ENCODE results near the gene HS2ST1. TPM values are rescaled to one million over a fixed set of nuclear protein-coding genes. Genes with fewer than 3 reads are reported as not detected.

Gene HS2ST1
- polyA plus RNA-seq, 2 of the 4 experiments (the other 2 are of a cell fraction): 15.7 to 26.7 TPM

GRCh38 chr1:87086120-87086519 is 171.7 kb downstream of the HS2ST1 start (continued):
- TF ChIP-seq REST (IDR thresholded peaks at IDR 0.05): no peak

DNA sequence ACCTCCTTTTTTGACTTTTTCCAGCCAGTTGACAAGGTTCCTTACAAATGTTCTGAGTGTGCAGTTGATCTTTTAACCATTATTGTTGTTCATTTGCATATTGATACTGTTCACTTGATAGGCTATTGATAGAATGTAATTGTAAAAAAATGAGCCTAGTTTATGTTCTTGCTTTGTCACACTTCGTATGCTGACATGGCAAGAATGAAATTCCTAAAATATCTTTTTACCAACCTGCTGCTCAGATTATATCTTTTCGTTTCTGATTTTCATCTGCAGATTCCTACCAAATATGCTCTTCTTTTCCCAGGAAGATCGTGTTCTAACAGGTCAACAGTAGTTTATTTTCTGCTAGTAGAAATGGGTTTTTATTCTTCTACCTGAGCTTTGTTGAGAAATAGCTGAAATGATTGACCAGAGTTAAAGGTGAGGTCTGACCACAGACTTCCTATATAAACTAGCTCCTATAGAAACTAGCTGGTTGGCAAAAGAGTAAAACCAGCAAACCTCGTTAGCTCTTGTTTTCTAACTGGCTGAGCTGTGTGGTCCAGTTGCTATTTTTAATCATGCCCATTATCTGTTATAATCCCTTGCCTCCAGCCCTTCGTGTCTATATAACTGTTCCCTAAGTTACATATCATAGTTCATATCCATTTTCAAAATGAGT is 174.8 kb downstream of the HS2ST1 start:
- Histone ChIP-seq H3K27ac (no peak overlapping the region), H3K4me2 (no peak overlapping the region), H3K4me1 (0 out of 3 replicates have a peak, but pooled peaks cover 3% of the 10 kb centered on the region), H3K4me3 (no peak overlapping the region), H3K9me3 (no peaks in the 10 kb centered on the region)
- ATAC-seq (no peak), DNase-seq (ENCODE audit: low read depth in 1 of 2, low spot score in 1 of 2) (no peak), FAIRE-seq (no peak)
- ChIA-PET POLR2A (no interaction called here), CTCF (interaction anchor here (0.6 to 0.7 kb wide), 2 partner anchors 308 to 779 kb away, joined by 3 to 4 read pairs; no protein-coding TSS in a partner anchor)
- WGBS (ENCODE audit: missing lambda C conversion rate): 87% methylated on average over 5 of the region's 5 CpGs
- TF ChIP-seq RAD21 (conservative IDR thresholded peaks at IDR 0.05 in 1 of 2, IDR thresholded peaks at IDR 0.05 in 1 of 2) (no peak), CBX8 (IDR thresholded peaks at IDR 0.05) (no peak), FOSL2 (IDR thresholded peaks at IDR 0.05) (no peak), FOSL2 (CRISPR knock-in tag; IDR thresholded peaks at IDR 0.05) (no peak), MAFK (IDR thresholded peaks at IDR 0.05; ENCODE audit: partially characterized antibody) (peak; percentile 36)

DNA sequence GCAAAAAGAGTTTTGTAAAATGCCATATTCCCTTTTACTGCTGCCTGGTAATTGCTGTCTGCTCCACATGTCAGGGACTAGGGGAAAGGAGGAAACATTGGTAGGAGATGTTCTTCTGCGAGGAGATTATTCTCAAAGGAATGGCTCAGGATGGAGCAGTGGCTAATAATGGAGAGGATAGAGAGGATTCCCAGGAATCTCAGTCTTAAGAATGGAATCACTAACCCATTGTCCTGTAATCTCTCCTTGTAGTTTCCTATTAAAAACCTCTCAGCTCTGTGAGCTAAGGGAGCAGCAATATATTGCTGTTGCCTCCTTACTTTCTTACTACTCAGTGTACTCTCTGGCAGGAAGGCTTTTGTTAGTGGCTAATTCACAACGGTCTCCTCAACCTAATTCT is 175.4 kb downstream of the HS2ST1 start:
- no peak for TF ChIP-seq FOSL2 (IDR thresholded peaks at IDR 0.05)
- TF ChIP-seq FOSL2 (CRISPR knock-in tag; IDR thresholded peaks at IDR 0.05): no peak
- TF ChIP-seq, protein P1, sequence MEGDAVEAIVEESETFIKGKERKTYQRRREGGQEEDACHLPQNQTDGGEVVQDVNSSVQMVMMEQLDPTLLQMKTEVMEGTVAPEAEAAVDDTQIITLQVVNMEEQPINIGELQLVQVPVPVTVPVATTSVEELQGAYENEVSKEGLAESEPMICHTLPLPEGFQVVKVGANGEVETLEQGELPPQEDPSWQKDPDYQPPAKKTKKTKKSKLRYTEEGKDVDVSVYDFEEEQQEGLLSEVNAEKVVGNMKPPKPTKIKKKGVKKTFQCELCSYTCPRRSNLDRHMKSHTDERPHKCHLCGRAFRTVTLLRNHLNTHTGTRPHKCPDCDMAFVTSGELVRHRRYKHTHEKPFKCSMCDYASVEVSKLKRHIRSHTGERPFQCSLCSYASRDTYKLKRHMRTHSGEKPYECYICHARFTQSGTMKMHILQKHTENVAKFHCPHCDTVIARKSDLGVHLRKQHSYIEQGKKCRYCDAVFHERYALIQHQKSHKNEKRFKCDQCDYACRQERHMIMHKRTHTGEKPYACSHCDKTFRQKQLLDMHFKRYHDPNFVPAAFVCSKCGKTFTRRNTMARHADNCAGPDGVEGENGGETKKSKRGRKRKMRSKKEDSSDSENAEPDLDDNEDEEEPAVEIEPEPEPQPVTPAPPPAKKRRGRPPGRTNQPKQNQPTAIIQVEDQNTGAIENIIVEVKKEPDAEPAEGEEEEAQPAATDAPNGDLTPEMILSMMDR (IDR thresholded peaks at IDR 0.05): no peak
- TF ChIP-seq ZFP36 (IDR thresholded peaks at IDR 0.05; ENCODE audit: borderline replicate concordance, partially characterized antibody): no peak
- no peak for TF ChIP-seq KDM5A (IDR thresholded peaks at IDR 0.05)
- no peak overlapping the region for H3K27ac ChIP-seq
- ChIA-PET POLR2A (no interaction called here), CTCF (interaction anchor here (0.6 kb wide), 1 partner anchor 779 kb away, joined by 3 read pairs; no protein-coding TSS in a partner anchor)
- DNase-seq (ENCODE audit: low read depth in 1 of 2, low spot score in 1 of 2) (no peak), FAIRE-seq (no peak), ATAC-seq (no peak)
- H3K4me3 ChIP-seq: no peak overlapping the region
- 55% methylated on average over 2 of the region's 2 CpGs for WGBS (ENCODE audit: missing lambda C conversion rate)
- H3K4me1 ChIP-seq: 0 out of 3 replicates have a peak, but pooled peaks cover 3% of the 10 kb centered on the region
- H3K9me3 ChIP-seq: no peaks in the 10 kb centered on the region
- H3K4me2 ChIP-seq: no peak overlapping the region

GRCh38 chr1:87091425-87091824 is 177.0 kb downstream of the HS2ST1 start:
- TF ChIP-seq HOXB13 (CRISPR knock-in tag; IDR thresholded peaks at IDR 0.05; ENCODE audit: low read depth) (no peak), RCOR1 (IDR thresholded peaks at IDR 0.05; ENCODE audit: low read depth, low read length) (no peak), MAZ (IDR thresholded peaks at IDR 0.05; ENCODE audit: borderline replicate concordance, low read depth, low read length) (no peak), KDM1A (IDR thresholded peaks at IDR 0.05; ENCODE audit: low read depth) (no peak), CEBPB (IDR thresholded peaks at IDR 0.05) (no peak), BHLHE40 (IDR thresholded peaks at IDR 0.05; ENCODE audit: low read depth, low read length) (no peak), FOXS1 (CRISPR knock-in tag; IDR thresholded peaks at IDR 0.05) (no peak), FOSB (CRISPR knock-in tag; IDR thresholded peaks at IDR 0.05) (no peak), MYC (IDR thresholded peaks at IDR 0.05; ENCODE audit: borderline replicate concordance, low read length) (no peak), SREBF2 (IDR thresholded peaks at IDR 0.05) (no peak), ZC3H11A (IDR thresholded peaks at IDR 0.05) (no peak), FOSL2 (IDR thresholded peaks at IDR 0.05) (no peak), FOSL2 (CRISPR knock-in tag; IDR thresholded peaks at IDR 0.05) (no peak), EHF (CRISPR knock-in tag; IDR thresholded peaks at IDR 0.05) (no peak)
- TF ChIP-seq, protein P2, sequence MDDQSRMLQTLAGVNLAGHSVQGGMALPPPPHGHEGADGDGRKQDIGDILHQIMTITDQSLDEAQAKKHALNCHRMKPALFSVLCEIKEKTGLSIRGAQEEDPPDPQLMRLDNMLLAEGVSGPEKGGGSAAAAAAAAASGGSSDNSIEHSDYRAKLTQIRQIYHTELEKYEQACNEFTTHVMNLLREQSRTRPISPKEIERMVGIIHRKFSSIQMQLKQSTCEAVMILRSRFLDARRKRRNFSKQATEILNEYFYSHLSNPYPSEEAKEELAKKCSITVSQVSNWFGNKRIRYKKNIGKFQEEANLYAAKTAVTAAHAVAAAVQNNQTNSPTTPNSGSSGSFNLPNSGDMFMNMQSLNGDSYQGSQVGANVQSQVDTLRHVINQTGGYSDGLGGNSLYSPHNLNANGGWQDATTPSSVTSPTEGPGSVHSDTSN (IDR thresholded peaks at IDR 0.05): no peak
- TF ChIP-seq, protein P3, sequence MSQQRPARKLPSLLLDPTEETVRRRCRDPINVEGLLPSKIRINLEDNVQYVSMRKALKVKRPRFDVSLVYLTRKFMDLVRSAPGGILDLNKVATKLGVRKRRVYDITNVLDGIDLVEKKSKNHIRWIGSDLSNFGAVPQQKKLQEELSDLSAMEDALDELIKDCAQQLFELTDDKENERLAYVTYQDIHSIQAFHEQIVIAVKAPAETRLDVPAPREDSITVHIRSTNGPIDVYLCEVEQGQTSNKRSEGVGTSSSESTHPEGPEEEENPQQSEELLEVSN (IDR thresholded peaks at IDR 0.05; ENCODE audit: borderline replicate concordance, low read depth): no peak
- DNase-seq (ENCODE audit: low read depth in 1 of 2, low spot score in 1 of 2) (no peak), FAIRE-seq (no peak), ATAC-seq (no peak)
- 0 out of 3 replicates have a peak, but pooled peaks cover 3% of the 10 kb centered on the region for H3K4me1 ChIP-seq
- ChIA-PET POLR2A (no interaction called here), CTCF (interaction anchor here (1.2 kb wide), 1 partner anchor 10 kb away, joined by 3 read pairs; no protein-coding TSS in a partner anchor)
- no peaks in the 10 kb centered on the region for H3K9me3 ChIP-seq
- H3K4me3 ChIP-seq: no peak overlapping the region
- no peak overlapping the region for H3K27ac ChIP-seq
- H3K4me2 ChIP-seq: no peak overlapping the region
- 89% methylated on average over 2 of the region's 2 CpGs for WGBS (ENCODE audit: missing lambda C conversion rate)
